Loucy (cell line): ENCODE results near the gene SLC5A3.

ENCODE experiments used
- H2AFZ ChIP-seq: fragments of 200-600 bp; sonication (generic); 2 replicates; pipeline ENCODE4 v1.6.0; 2016; ENCODE audit warnings: antibody characterized with exemption, mild to moderate bottlenecking, low read length, moderate library complexity
- H3F3A ChIP-seq: fragments of 200-600 bp; 2 replicates; pipeline ENCODE4 v1.6.0; 2016; ENCODE audit warnings: antibody characterized with exemption, low read depth, mild to moderate bottlenecking
- H3K27me3 ChIP-seq: fragments of 200-600 bp; sonication (generic); 2 replicates; pipeline ENCODE4 v1.6.1; 2014; ENCODE audit warnings: low read length, mild to moderate bottlenecking; ENCODE audit not compliant: insufficient read depth, poor library complexity, severe bottlenecking
- H3K36me3 ChIP-seq: fragments of 200-600 bp; sonication (generic); 2 replicates; pipeline ENCODE4 v1.6.1; 2016; ENCODE audit warnings: low read length; ENCODE audit not compliant: insufficient read depth
- H3K4me1 ChIP-seq: fragments of 200-600 bp; sonication (generic); 2 replicates; pipeline ENCODE4 v1.5.1; 2014; ENCODE audit warnings: low read length, mild to moderate bottlenecking; ENCODE audit not compliant: insufficient read depth, poor library complexity, severe bottlenecking
- H3K4me2 ChIP-seq: fragments of 200-600 bp; sonication (generic); 2 replicates; pipeline ENCODE4 v1.6.0; 2014; ENCODE audit warnings: antibody characterized with exemption, low read length, low read depth, mild to moderate bottlenecking; ENCODE audit not compliant: poor library complexity, severe bottlenecking
- H3K4me3 ChIP-seq: fragments of 200-600 bp; sonication (generic); 2 replicates; pipeline ENCODE4 v1.5.1; 2014; ENCODE audit warnings: low read length, mild to moderate bottlenecking, mixed read lengths; ENCODE audit not compliant: poor library complexity, severe bottlenecking
- H3K79me2 ChIP-seq: fragments of 200-600 bp; sonication (generic); 2 replicates; pipeline ENCODE4 v1.6.1; 2014; ENCODE audit warnings: low read length; ENCODE audit not compliant: insufficient read depth
- H3K9ac ChIP-seq: fragments of 200-600 bp; sonication (generic); 2 replicates; pipeline ENCODE4 v1.6.0; 2014; ENCODE audit warnings: mild to moderate bottlenecking, low read depth, low read length, moderate library complexity; ENCODE audit not compliant: poor library complexity, severe bottlenecking
- H3K9me2 ChIP-seq: fragments of 200-600 bp; sonication (generic); replicated peaks from 2 replicates; pipeline ENCODE4 v1.6.1; 2016; ENCODE audit warnings: low read depth, low read length, mixed read lengths
- H3K9me3 ChIP-seq: fragments of 200-600 bp; sonication (generic); 2 replicates; pipeline ENCODE4 v1.6.1; 2014; ENCODE audit warnings: mild to moderate bottlenecking, antibody characterized with exemption, low read length, low read depth; ENCODE audit not compliant: insufficient read depth
- H4K20me1 ChIP-seq: fragments of 200-600 bp; sonication (generic); 2 replicates; pipeline ENCODE4 v1.6.0; 2014; ENCODE audit warnings: antibody characterized with exemption, low read length, mild to moderate bottlenecking; ENCODE audit not compliant: insufficient read depth, poor library complexity, severe bottlenecking
- EZH2phosphoT487 ChIP-seq: fragments of 200-600 bp; IDR thresholded peaks from 2 replicates; pipeline ENCODE4 v1.6.1; 2018; ENCODE audit warnings: antibody characterized with exemption, mild to moderate bottlenecking, moderate library complexity, borderline replicate concordance
- TF ChIP-seq, protein P1 (sequence below): fragments of 200-600 bp; sonication (generic); conservative IDR thresholded peaks from 2 replicates; pipeline ENCODE4 v1.5.1; 2014; ENCODE audit warnings: mild to moderate bottlenecking, antibody characterized with exemption, low read length

The SLC5A3 gene

DNA sequence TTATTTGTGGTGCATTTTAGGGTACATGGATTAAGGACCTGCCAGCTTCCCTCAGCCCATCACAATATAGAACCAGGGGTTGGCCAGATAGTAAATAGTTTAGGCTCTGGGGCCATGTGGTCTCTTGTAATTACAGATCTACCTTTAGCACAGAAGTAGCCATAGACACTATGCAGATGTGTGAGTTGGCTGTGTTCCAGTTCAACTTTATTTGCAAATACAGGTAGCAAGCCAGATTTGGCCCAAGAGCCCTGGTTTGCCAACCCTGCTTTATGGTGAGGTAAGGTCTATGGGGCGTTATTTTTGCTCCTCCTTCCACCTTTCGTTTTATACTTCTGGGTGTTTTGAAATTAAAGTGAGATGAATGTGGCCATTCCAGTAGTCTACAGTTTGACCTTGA, 48.7 kb downstream of the SLC5A3 start:
- H3K9me3 ChIP-seq = no peaks in the 10 kb centered on the region
- peaks cover 89% of the 10 kb centered on the region for H3K79me2 ChIP-seq
- no peak overlapping the region for H2AFZ ChIP-seq
- TF ChIP-seq, protein P1, sequence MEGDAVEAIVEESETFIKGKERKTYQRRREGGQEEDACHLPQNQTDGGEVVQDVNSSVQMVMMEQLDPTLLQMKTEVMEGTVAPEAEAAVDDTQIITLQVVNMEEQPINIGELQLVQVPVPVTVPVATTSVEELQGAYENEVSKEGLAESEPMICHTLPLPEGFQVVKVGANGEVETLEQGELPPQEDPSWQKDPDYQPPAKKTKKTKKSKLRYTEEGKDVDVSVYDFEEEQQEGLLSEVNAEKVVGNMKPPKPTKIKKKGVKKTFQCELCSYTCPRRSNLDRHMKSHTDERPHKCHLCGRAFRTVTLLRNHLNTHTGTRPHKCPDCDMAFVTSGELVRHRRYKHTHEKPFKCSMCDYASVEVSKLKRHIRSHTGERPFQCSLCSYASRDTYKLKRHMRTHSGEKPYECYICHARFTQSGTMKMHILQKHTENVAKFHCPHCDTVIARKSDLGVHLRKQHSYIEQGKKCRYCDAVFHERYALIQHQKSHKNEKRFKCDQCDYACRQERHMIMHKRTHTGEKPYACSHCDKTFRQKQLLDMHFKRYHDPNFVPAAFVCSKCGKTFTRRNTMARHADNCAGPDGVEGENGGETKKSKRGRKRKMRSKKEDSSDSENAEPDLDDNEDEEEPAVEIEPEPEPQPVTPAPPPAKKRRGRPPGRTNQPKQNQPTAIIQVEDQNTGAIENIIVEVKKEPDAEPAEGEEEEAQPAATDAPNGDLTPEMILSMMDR = no peak
- no peak for TF ChIP-seq EZH2phosphoT487
- H3F3A ChIP-seq = no peaks in the 10 kb centered on the region
- no peaks in the 10 kb centered on the region for H3K9me2 ChIP-seq
- no peaks in the 10 kb centered on the region for H3K4me1 ChIP-seq
- H4K20me1 ChIP-seq = no peaks in the 10 kb centered on the region
- no peak overlapping the region for H3K4me2 ChIP-seq
- peaks cover 27% of the 10 kb centered on the region; the same call in 1 of the 2 replicates for H3K36me3 ChIP-seq
- no peak overlapping the region for H3K4me3 ChIP-seq
- no peak overlapping the region for H3K9ac ChIP-seq
- H3K27me3 ChIP-seq = no peaks in the 10 kb centered on the region
